GM23248 (cell line): ENCODE data around the gene DAPK1. TPM values are rescaled to one million over a fixed set of nuclear protein-coding genes. Genes with fewer than 3 reads are reported as not detected.

Experiments
- DNase-seq: peaks from one replicate; pipeline ENCODE4 v3.0.0-alpha.2; 2015
- H2AFZ ChIP-seq: fragments of 200-600 bp; sonication (generic); 2 replicates; pipeline ENCODE4 v1.6.1; 2016; ENCODE audit warnings: antibody characterized with exemption
- H3F3A ChIP-seq: fragments of 200-600 bp; sonication (generic); 2 replicates; pipeline ENCODE4 v1.6.1; 2016; ENCODE audit warnings: mild to moderate bottlenecking, antibody characterized with exemption, mixed run types; ENCODE audit not compliant: insufficient read depth
- H3K27ac ChIP-seq: fragments of 200-600 bp; sonication (generic); 2 replicates; pipeline ENCODE4 v1.5.1; 2016; ENCODE audit warnings: mild to moderate bottlenecking
- H3K27me3 ChIP-seq: fragments of 200-600 bp; sonication (generic); replicated peaks from 2 replicates; pipeline ENCODE4 v1.6.1; 2016; ENCODE audit warnings: mild to moderate bottlenecking; ENCODE audit not compliant: insufficient read depth
- H3K36me3 ChIP-seq: fragments of 200-600 bp; sonication (generic); 2 replicates; pipeline ENCODE4 v1.6.1; 2016; ENCODE audit warnings: low read depth, mild to moderate bottlenecking
- H3K4me1 ChIP-seq: fragments of 200-600 bp; sonication (generic); 2 replicates; pipeline ENCODE4 v1.6.1; 2016; ENCODE audit warnings: mild to moderate bottlenecking; ENCODE audit not compliant: insufficient read depth
- H3K4me2 ChIP-seq: fragments of 200-600 bp; sonication (generic); one replicate; pipeline ENCODE4 v1.6.1; 2016; ENCODE audit warnings: mild to moderate bottlenecking; ENCODE audit not compliant: unreplicated experiment
- H3K4me3 ChIP-seq: fragments of 200-600 bp; sonication (generic); 2 replicates; pipeline ENCODE4 v1.5.1; 2016; ENCODE audit warnings: mild to moderate bottlenecking
- H3K79me2 ChIP-seq: fragments of 200-600 bp; sonication (generic); 2 replicates; pipeline ENCODE4 v1.6.1; 2016; ENCODE audit warnings: mild to moderate bottlenecking; ENCODE audit not compliant: insufficient read depth
- H3K9ac ChIP-seq: fragments of 200-600 bp; sonication (generic); 2 replicates; pipeline ENCODE4 v1.6.1; 2016; ENCODE audit warnings: mild to moderate bottlenecking
- H3K9me2 ChIP-seq: fragments of 200-600 bp; sonication (generic); 2 replicates; pipeline ENCODE4 v1.6.1; 2016; ENCODE audit warnings: mixed run types, mild to moderate bottlenecking, moderate library complexity; ENCODE audit not compliant: insufficient read depth
- H3K9me3 ChIP-seq: fragments of 200-600 bp; sonication (generic); one replicate; pipeline ENCODE4 v1.6.1; 2017; ENCODE audit warnings: low read depth
- H4K20me1 ChIP-seq: fragments of 200-600 bp; sonication (generic); 2 replicates; pipeline ENCODE4 v1.6.0; 2016; ENCODE audit not compliant: insufficient read depth
- EZH2 ChIP-seq: fragments of 200-600 bp; sonication (generic); IDR thresholded peaks from 2 replicates; pipeline ENCODE4 v1.6.1; 2018; ENCODE audit warnings: antibody characterized with exemption, mild to moderate bottlenecking; ENCODE audit not compliant: insufficient read depth, poor library complexity, severe bottlenecking
- EZH2phosphoT487 ChIP-seq: fragments of 200-600 bp; sonication (generic); IDR thresholded peaks from 2 replicates; pipeline ENCODE4 v1.6.1; 2018; ENCODE audit warnings: antibody characterized with exemption, moderate library complexity, mild to moderate bottlenecking, low read depth; ENCODE audit not compliant: insufficient read depth
- WGBS, 2 experiments: methylation state at CpG; one replicate each; pipeline ENCODE4 v1.1.6; 2015 to 2017; ENCODE audit warnings: low lambda C conversion rate in 2 of 2, low coverage in 1 of 2; ENCODE audit errors: missing lambda C conversion rate in 2 of 2; 5-methylcytosine and 5-hydroxymethylcytosine counted together
- in situ Hi-C: fragments of 300-500 bp; cut with MboI; formaldehyde crosslinking; loops from 2 replicates; pipeline ENCODE4 v1.15.0; 2020
- polyA plus RNA-seq: library from polyadenylated mRNA; unstranded; fragments of >200 nt; fragmentation: Nextera tagmentation; extraction: Ambion mirVana; gene quantifications from 2 replicates; pipeline ENCODE4 v1.2.1, GENCODE V29; 2016
- total RNA-seq: library from RNA; depleted of rRNA; stranded (reverse); fragments of >200 nt; shearing (Covaris generic); gene quantifications from 2 replicates; pipeline ENCODE4 v1.2.3, GENCODE V29; 2014

DAPK1 gene
- total and polyA plus RNA-seq, 2 experiments from 2014 or later: 1.6 to 1.9 TPM

- H3K9ac ChIP-seq: peak overlapping the region; percentile 88
- no peaks in the 10 kb centered on the region for H3K9me2 ChIP-seq
- H3K79me2 ChIP-seq: no peaks in the 10 kb centered on the region
- H3K4me1 ChIP-seq: peaks cover 50% of the 10 kb centered on the region
- DNase-seq: no peak
- no peaks in the 10 kb centered on the region for H3K36me3 ChIP-seq
- peak overlapping the region; percentile 62 for H3K4me3 ChIP-seq
- peak overlapping the region; percentile 56 for H2AFZ ChIP-seq
- TF ChIP-seq EZH2 (no peak), EZH2phosphoT487 (0 out of 2 replicates have a peak, but pooled peaks have one; percentile 26)
- no peaks in the 10 kb centered on the region for H3K9me3 ChIP-seq
- in situ Hi-C loops: no loop called here
- peak overlapping the region; percentile 99 for H3K27ac ChIP-seq
- H3F3A ChIP-seq: peaks cover 55% of the 10 kb centered on the region
- WGBS, 2 experiments: 2 to 3% methylated on average over 5 of the region's 5 CpGs
- H3K4me2 ChIP-seq: peak overlapping the region; percentile 87
- H3K27me3 ChIP-seq: no peaks in the 10 kb centered on the region
- H4K20me1 ChIP-seq: no peaks in the 10 kb centered on the region
Observed at GRCh38 chr9:87713988-87714330, 216.3 kb downstream of the DAPK1 start.

GRCh38 chr9:87714819-87715218 lies 217.2 kb downstream of the DAPK1 start:
- H4K20me1 ChIP-seq: no peaks in the 10 kb centered on the region
- in situ Hi-C loops: no loop called here
- H3K9me2 ChIP-seq: no peaks in the 10 kb centered on the region
- 52 to 54% methylated on average over 2 of the region's 2 CpGs for whole genome bisulfite sequencing, 2 experiments
- DNase-seq: peak; percentile 89
- no peak for TF ChIP-seq EZH2phosphoT487
- TF ChIP-seq EZH2: no peak
- 0 out of 2 replicates have a peak overlapping the region, but pooled peaks have one; percentile 62 for H3K4me3 ChIP-seq
- H3K4me1 ChIP-seq: peaks cover 50% of the 10 kb centered on the region
- peak overlapping the region; percentile 87 for H3K4me2 ChIP-seq
- H3F3A ChIP-seq: peaks cover 55% of the 10 kb centered on the region
- H3K9ac ChIP-seq: peak overlapping the region; percentile 88
- no peaks in the 10 kb centered on the region for H3K9me3 ChIP-seq
- no peaks in the 10 kb centered on the region for H3K27me3 ChIP-seq
- no peaks in the 10 kb centered on the region for H3K36me3 ChIP-seq
- H2AFZ ChIP-seq: no peak overlapping the region
- no peaks in the 10 kb centered on the region for H3K79me2 ChIP-seq
- H3K27ac ChIP-seq: peak overlapping the region; percentile 99

- Histone ChIP-seq H3K4me1 (peaks cover 46% of the 10 kb centered on the region), H3K36me3 (no peaks in the 10 kb centered on the region), H4K20me1 (no peaks in the 10 kb centered on the region), H3K27ac (no peak overlapping the region), H3K79me2 (no peaks in the 10 kb centered on the region), H2AFZ (no peak overlapping the region), H3K9me2 (no peaks in the 10 kb centered on the region), H3K9ac (no peak overlapping the region), H3K9me3 (no peaks in the 10 kb centered on the region), H3F3A (peaks cover 47% of the 10 kb centered on the region), H3K27me3 (no peaks in the 10 kb centered on the region), H3K4me2 (no peak overlapping the region), H3K4me3 (no peak overlapping the region)
- WGBS, 2 experiments: 96 to 98% methylated on average over 2 of the region's 2 CpGs
- in situ Hi-C loops: no loop called here
- no peak for DNase-seq
- TF ChIP-seq EZH2 (no peak), EZH2phosphoT487 (no peak)
Observed at GRCh38 chr9:87716141-87716540, 218.5 kb downstream of the DAPK1 start.

- H3F3A ChIP-seq: peaks cover 34% of the 10 kb centered on the region
- no peak overlapping the region for H3K9ac ChIP-seq
- no peaks in the 10 kb centered on the region for H3K9me3 ChIP-seq
- DNase-seq: no peak
- peaks cover 34% of the 10 kb centered on the region for H3K4me1 ChIP-seq
- H3K4me3 ChIP-seq: no peak overlapping the region
- H3K4me2 ChIP-seq: no peak overlapping the region
- no peaks in the 10 kb centered on the region for H3K9me2 ChIP-seq
- in situ Hi-C loops: no loop called here
- H3K27ac ChIP-seq: no peak overlapping the region
- no peaks in the 10 kb centered on the region for H3K27me3 ChIP-seq
- TF ChIP-seq EZH2phosphoT487 (no peak), EZH2 (no peak)
- no peaks in the 10 kb centered on the region for H3K36me3 ChIP-seq
- no peak overlapping the region for H2AFZ ChIP-seq
- H3K79me2 ChIP-seq: no peaks in the 10 kb centered on the region
- H4K20me1 ChIP-seq: no peaks in the 10 kb centered on the region
- 100% methylated on average over 1 of the region's 1 CpG for WGBS, 2 experiments
Observed at GRCh38 chr9:87717456-87717855, 219.8 kb downstream of the DAPK1 start.

- H3K4me2 ChIP-seq: no peak overlapping the region
- H3K9me2 ChIP-seq: no peaks in the 10 kb centered on the region
- H3K36me3 ChIP-seq: no peaks in the 10 kb centered on the region
- peaks cover 26% of the 10 kb centered on the region for H3K4me1 ChIP-seq
- in situ Hi-C loops: no loop called here
- H3K27ac ChIP-seq: no peak overlapping the region
- H3K9me3 ChIP-seq: no peaks in the 10 kb centered on the region
- TF ChIP-seq EZH2phosphoT487 (no peak), EZH2 (no peak)
- no peaks in the 10 kb centered on the region for H3K79me2 ChIP-seq
- H3K4me3 ChIP-seq: no peak overlapping the region
- peaks cover 27% of the 10 kb centered on the region for H3F3A ChIP-seq
- H2AFZ ChIP-seq: no peak overlapping the region
- DNase-seq: no peak
- WGBS, 2 experiments: 98 to 99% methylated on average over 3 of the region's 3 CpGs
- no peak overlapping the region for H3K9ac ChIP-seq
- no peaks in the 10 kb centered on the region for H4K20me1 ChIP-seq
- H3K27me3 ChIP-seq: no peaks in the 10 kb centered on the region
Observed at GRCh38 chr9:87718231-87718630, 220.6 kb downstream of the DAPK1 start.
